Measurements from ENCODE around the gene PRKAG2.
A peak's percentile ranks its signal among the peaks of the same experiment; 100 is the strongest.
"Not testable (repeated sequence)": the region's sequence is repeated elsewhere in the genome, so short reads cannot be mapped to it uniquely, and the experiment has no call there.

PRKAG2 gene

DNA sequence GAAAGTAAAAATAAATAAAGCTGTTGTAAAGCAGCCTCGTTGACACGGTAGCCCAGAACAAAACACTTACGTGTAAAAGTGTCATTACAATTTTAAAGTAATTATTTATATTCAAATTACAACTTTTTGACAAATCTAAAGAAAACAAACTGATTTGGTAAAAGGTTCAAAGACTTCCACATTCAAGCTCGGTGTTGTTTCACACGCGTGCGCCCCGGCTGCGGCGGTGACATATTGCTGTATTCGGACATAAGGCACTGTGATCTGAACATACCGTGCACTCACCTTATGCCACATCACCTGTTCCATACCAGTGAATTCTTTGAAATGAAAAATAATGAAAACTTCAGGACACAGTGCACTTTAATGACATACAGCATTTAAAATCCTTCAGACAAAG lies 320.3 kb downstream of the PRKAG2 start:
- no peak for DNase-seq (ENCODE audit: low spot score)

GRCh38 chr7:151553356-151553755 lies 323.6 kb downstream of the PRKAG2 start:
- DNase-seq (ENCODE audit: low spot score), result no peak

DNA sequence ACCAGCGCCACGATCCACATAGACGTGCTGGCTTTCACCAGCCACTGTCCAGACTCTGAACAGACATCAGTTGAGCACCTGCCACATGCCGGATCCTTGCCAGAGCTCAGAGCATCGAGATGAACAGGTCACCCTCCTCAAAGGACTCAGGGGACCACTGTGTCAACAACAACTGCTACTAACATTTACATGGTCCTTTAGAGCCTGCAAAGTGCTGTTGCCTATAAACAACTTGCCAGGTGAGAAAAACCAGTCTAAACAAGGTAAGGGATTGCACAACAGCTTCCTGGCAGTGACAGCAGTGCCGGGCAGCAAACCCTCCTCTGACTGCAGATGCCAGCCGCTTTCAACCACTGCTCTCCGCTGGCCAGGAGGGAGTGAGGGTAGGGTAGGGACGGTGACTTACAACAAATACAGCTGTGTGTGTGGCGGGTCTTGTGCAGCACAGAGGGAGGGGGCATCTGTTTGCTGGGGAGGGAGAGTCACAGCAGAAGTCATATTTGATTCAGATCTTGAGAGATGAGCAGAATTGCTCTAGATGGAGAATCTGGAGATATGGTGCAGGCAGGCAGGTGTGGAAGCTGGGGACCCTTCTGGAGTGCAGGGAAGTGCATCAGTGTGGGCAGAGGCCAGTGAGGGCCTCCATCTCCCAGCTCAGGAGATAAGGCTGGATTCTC lies 324.4 kb downstream of the PRKAG2 start:
- DNase-seq (ENCODE audit: low spot score), result peak; percentile 44

DNA sequence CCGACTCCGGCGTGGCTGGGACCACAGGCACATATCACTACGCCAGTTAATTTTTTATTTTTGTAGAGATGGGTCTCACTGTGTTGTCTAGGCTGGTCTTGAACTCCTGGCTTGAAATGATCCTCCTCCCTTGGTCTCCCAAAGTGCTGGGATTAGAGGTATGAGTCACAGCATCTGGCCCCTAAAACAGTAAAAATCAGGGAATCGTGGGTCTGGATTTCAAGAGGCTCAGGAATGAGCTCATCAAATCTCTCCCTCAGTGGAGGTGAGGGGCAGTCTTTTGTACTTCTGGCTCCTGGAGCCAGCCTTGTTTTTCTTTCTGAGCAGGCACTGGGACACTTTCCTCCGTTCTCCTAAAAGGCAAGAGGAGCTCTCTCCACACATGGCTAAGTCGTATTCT lies 325.1 kb downstream of the PRKAG2 start:
- no peak for DNase-seq (ENCODE audit: low spot score)

- DNase-seq (ENCODE audit: low spot score), result no peak
Observed at GRCh38 chr7:151550656-151551286, 326.1 kb downstream of the PRKAG2 start.

GRCh38 chr7:151549644-151550043 lies 327.3 kb downstream of the PRKAG2 start:
- no peak for DNase-seq (ENCODE audit: low spot score)

GRCh38 chr7:151549083-151549482 lies 327.8 kb downstream of the PRKAG2 start:
- DNase-seq (ENCODE audit: low spot score), result no peak

DNA sequence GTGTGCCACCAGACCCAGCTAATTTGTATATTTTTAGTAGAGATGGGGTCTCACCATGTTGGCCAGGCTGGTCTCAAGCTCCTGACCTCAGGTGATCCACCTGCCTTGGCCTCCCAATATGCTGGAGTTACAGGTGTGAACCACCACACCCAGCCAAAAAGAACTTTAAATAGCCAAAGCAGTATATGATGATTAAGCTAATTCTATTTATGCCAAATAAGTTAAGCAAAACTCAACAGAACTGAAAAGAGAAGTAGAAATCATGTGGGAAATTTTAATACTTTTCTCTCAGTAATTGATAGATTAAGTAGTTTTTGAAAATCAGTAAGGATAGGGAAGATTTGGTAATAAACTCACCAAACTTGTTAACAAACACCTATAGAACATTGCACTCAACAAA lies 332.7 kb downstream of the PRKAG2 start:
- no peak for DNase-seq (ENCODE audit: low spot score)

DNA sequence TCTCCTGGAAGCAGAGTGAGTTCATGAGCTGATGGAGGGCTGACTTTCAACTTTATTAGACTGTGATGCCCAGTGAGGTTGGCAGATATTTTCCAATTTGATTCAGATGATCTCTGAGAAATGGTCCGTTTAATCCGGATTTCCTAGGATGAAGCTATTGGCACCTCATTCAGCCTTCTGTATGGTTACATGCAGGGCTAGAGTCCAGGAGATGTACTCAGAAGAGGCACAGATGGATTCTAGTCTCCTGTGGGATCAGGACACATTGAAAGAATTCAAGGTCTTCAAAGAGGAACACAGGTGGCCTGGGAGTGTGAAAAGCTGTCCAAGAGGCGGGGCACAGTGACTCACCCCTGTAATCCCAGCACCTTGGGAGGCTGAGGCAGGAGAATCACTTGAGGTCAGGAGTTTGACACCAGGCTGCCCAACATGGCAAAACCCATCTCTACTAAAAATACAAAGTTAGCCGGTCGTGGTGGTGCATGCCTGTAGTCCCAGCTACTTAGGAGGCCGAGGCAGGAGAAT lies 334.2 kb downstream of the PRKAG2 start:
- DNase-seq (ENCODE audit: low spot score), result no peak

DNA sequence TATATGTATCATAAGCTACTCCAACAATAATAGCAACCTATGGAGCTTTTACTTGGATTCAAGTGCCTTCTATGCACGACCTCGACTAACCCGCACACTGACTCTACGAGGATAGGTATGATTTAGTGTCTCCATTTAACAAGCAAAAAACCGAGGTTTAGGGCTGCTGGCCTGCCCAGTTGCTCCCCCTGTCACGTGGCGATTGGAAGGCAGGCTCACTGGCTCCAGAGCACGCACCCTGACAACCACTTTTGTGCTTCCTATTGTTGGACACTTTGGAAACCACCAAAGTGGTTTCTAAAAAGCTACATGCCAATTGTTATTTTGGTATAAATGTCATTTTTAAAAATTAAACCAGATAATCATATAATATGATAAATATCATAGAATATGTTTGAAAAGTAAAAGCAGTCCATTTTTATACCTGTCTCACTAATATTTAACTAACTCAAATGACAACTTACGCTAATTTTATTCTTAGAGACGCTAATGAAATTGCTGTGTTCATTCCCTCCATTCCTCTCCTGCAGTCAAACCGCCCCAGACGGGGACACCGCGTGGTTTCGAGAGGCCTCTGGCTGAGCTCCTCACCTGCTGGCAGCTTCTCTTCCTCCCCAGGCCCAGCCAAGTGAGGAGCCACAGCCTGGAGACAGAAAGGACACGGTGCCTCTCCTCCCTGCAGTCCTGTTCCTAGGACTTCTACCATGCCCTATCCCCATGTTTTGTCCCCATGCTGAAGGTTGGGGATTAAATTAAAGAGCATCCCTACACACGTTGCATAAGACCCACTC lies 335.0 kb downstream of the PRKAG2 start:
- DNase-seq (ENCODE audit: low spot score), result no peak

GRCh38 chr7:151540146-151540545 lies 336.8 kb downstream of the PRKAG2 start:
- DNase-seq (ENCODE audit: low spot score), result no peak

- peak; percentile 94 for DNase-seq (ENCODE audit: low spot score)
Observed at GRCh38 chr7:151539088-151539671, 337.7 kb downstream of the PRKAG2 start.

DNA sequence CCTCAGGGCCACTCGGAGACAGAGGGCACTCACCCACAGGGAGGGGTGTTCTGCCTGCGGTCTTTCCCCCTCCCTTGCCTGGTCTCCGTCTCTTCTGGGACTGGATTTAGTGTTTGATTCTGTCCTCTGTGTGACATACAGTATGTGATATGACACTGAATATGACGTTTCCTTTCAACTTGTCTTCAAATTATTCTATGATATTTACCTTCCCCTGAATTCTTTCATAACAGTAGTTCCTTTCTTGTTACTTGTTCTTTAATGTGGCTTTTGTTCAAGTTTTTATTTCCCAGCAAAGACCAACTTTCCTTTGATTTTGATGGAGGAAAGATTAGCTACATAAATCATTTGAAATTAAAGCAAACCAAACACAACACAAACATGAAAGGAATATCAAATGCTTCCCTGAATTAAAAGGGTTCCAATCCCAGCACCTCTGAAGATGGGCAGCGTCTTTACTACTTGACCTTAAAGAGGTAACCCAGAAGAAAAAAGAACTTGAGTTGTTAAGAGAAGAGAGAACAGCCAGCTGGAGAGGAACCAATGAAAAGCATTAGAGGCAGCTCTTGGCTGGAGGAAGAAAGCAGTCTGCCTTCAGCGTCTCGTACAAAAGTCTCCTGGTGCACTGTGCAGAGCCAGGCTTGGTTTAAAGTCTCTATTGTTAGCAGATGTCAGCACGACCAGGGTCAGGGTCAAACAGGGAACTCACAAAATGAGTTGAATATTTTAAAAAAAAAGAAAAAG lies 338.9 kb downstream of the PRKAG2 start:
- DNase-seq (ENCODE audit: low spot score), result no peak

GRCh38 chr7:151536178-151536577 lies 340.7 kb downstream of the PRKAG2 start:
- DNase-seq (ENCODE audit: low spot score), result not testable (repeated sequence)

- no peak for DNase-seq (ENCODE audit: low spot score)
Observed at GRCh38 chr7:151529842-151530241, 347.1 kb downstream of the PRKAG2 start.

- DNase-seq (ENCODE audit: low spot score), result no peak
Observed at GRCh38 chr7:151524845-151525244, 352.1 kb downstream of the PRKAG2 start.

GRCh38 chr7:151524331-151524730 lies 352.6 kb downstream of the PRKAG2 start:
- DNase-seq (ENCODE audit: low spot score), result no peak

- no peak for DNase-seq (ENCODE audit: low spot score)
Observed at GRCh38 chr7:151520419-151521261, 356.3 kb downstream of the PRKAG2 start.

GRCh38 chr7:151519765-151520418 lies 357.0 kb downstream of the PRKAG2 start, which contains the start of gene RHEB:
RHEB (minus strand) TSS chr7:151519895; CDS start chr7:151519511, 384 bp downstream.
- DNase-seq (ENCODE audit: low spot score), result peak; percentile 97

All from SK-N-DZ (cell line).